Tibial artery (tissue), 4 donors: Measurements from ENCODE around the gene CD28.

Source experiments
- DNase-seq, 2 donors: peaks; one replicate each; pipeline ENCODE4 v3.0.0-alpha.2; 2019
- H3K27ac ChIP-seq, 2 donors: fragments of 200-600 bp; sonication (generic) in 1 of 2; 1 replicate in 1 of 2; 2 replicates in 1 of 2; pipeline ENCODE4 v1.5.1; 2018 to 2019; ENCODE audit warnings: mild to moderate bottlenecking in 1 of 2
- H3K27me3 ChIP-seq, 2 donors: fragments of 200-600 bp; sonication (generic) in 1 of 2; one replicate each; pipeline versions ENCODE4 v1.5.1 to v1.6.0; 2016 to 2019
- H3K36me3 ChIP-seq, 3 donors: fragments of 200-600 bp; sonication (generic) in 2 of 3; one replicate each; pipeline ENCODE4 v1.5.1; 2016 to 2019; ENCODE audit warnings: mild to moderate bottlenecking in 2 of 3
- H3K4me1 ChIP-seq, 4 donors: fragments of 200-600 bp; sonication (generic) in 2 of 4; 1 replicate in 3 of 4; 2 replicates in 1 of 4; pipeline ENCODE4 v1.5.1; 2016 to 2019
- H3K4me3 ChIP-seq, 2 donors: fragments of 200-600 bp; sonication (generic) in 1 of 2; 1 replicate in 1 of 2; 2 replicates in 1 of 2; pipeline ENCODE4 v1.5.1; 2018 to 2019; ENCODE audit warnings: mild to moderate bottlenecking in 2 of 2
- H3K9me3 ChIP-seq, 3 donors: fragments of 200-600 bp; sonication (generic) in 1 of 3; one replicate each; pipeline ENCODE4 v1.5.1; 2016 to 2019
- intact Hi-C: fragments of 100-400 bp; cut with DNase I; formaldehyde crosslinking; loops from one replicate; pipeline ENCODE4 v1.15.0; 2023; ENCODE audit warnings: low total_unique reads
- TF ChIP-seq, protein P1 (sequence below), 2 experiments: fragments of 200-600 bp in 1 of 2; fragments of 450-650 bp in 1 of 2; IDR thresholded peaks; one replicate each; pipeline ENCODE4 v1.5.1; 2017 to 2019; ENCODE audit warnings: antibody characterized with exemption in 2 of 2, mild to moderate bottlenecking in 1 of 2, moderate library complexity in 1 of 2

Gene CD28

DNA sequence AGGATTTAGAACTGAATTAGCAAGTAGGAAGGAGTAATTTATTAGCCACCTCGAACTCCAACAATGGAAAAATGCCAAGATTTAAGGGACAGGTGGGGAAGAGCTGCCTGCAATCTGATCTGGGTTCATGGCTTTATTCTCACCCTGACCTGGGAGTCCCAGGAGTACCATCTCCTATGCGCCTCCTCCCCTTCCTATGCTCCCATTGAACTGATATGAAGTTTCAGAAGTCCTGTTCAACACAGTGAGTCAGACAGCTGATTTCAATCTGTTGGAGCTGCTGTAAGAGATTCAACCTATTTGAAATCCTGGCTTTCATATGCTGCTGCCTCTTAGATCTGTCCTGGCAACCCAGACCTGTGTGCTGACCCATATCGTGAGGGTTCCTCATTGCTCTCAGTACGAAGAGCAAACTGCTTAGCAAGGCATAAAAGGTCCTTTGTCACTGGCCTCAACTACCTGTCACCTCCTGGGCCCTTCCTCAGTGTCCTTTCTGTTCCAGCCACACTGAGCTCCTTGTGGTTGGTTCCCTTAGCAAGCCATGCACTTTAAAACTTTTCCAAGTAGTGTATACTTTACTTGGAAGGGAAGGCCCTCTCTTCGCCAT is 15.9 kb upstream of the CD28 start:
- H3K9me3 ChIP-seq = no peaks in the 10 kb centered on the region
- no peaks in the 10 kb centered on the region for H3K27me3 ChIP-seq
- intact Hi-C loops = no loop called here
- DNase-seq = no peak
- TF ChIP-seq, protein P1, sequence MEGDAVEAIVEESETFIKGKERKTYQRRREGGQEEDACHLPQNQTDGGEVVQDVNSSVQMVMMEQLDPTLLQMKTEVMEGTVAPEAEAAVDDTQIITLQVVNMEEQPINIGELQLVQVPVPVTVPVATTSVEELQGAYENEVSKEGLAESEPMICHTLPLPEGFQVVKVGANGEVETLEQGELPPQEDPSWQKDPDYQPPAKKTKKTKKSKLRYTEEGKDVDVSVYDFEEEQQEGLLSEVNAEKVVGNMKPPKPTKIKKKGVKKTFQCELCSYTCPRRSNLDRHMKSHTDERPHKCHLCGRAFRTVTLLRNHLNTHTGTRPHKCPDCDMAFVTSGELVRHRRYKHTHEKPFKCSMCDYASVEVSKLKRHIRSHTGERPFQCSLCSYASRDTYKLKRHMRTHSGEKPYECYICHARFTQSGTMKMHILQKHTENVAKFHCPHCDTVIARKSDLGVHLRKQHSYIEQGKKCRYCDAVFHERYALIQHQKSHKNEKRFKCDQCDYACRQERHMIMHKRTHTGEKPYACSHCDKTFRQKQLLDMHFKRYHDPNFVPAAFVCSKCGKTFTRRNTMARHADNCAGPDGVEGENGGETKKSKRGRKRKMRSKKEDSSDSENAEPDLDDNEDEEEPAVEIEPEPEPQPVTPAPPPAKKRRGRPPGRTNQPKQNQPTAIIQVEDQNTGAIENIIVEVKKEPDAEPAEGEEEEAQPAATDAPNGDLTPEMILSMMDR (IDR thresholded peaks at IDR 0.05) = no peak
- no peak overlapping the region for H3K4me3 ChIP-seq
- peak overlapping the region in 1 of 2 donors; percentile 31 for H3K27ac ChIP-seq
- H3K4me1 ChIP-seq = peaks cover 0 to 40% (median 13%) of the 10 kb centered on the region in 4 donors
- H3K36me3 ChIP-seq = no peaks in the 10 kb centered on the region

DNA sequence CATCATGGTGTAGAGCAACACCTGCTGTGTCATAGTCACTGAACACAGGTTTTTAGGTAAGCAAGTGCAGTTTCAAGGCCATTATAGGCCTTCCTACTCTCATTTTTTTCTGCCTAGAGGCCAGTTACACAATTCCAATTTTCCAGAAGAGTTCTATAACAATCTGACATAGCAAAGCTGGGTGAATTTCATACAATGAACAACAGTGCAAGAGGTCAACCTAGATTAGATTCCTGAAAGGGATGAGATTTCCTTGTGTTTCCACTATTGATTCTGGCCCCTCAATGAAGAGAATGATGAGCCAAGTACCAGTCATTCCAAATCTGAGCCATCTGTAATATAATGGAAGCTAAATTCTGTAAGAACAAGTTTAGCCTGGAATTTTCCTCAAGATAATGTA is 15.3 kb upstream of the CD28 start:
- TF ChIP-seq, protein P1 (IDR thresholded peaks at IDR 0.05) = no peak
- peak overlapping the region in 1 of 2 donors; percentile 31 for H3K27ac ChIP-seq
- H3K9me3 ChIP-seq = no peaks in the 10 kb centered on the region
- no peak for DNase-seq
- H3K4me1 ChIP-seq = peaks cover 0 to 34% (median 9%) of the 10 kb centered on the region in 4 donors
- no peak overlapping the region for H3K4me3 ChIP-seq
- H3K27me3 ChIP-seq = no peaks in the 10 kb centered on the region
- no peaks in the 10 kb centered on the region for H3K36me3 ChIP-seq
- intact Hi-C loops = no loop called here

DNA sequence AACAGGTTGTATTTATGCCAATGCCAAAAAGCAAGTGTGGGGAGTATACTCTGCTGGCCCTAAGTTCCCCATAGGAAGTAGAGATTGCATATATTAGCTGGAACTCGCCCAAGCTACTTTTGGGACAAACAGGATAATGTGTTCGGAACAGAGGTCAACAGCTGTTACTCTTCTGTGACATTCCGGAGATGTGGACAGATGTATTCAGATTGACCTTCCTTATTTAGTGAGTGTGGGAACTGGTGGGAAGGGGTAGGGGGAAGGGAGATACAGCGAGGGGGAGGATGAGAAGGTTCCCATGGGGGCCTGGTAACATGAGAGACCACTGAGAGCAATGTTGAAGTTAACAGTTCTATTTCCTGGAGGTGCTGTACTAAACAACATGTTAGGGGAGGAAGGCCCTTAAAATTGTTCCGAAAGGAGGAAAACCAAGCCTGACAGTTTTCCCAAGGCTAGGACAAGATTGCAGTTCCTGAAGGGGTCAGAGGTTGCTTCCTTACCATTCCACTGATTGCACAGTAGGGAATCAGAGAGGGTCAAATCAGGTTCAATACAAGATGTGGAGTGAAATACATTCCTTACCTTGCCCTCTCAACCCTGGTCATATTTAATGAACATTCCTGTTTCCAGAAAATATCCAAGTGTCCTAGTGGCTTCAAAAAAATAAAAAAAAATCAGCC is 14.3 kb upstream of the CD28 start:
- TF ChIP-seq, protein P1 (IDR thresholded peaks at IDR 0.05) = no peak
- Histone ChIP-seq H3K4me1 (peaks cover 0 to 24% (median 5%) of the 10 kb centered on the region in 4 donors), H3K4me3 (no peak overlapping the region), H3K27ac (no peak overlapping the region), H3K27me3 (no peaks in the 10 kb centered on the region), H3K36me3 (no peaks in the 10 kb centered on the region), H3K9me3 (no peaks in the 10 kb centered on the region)
- no peak for DNase-seq
- intact Hi-C loops = no loop called here

DNA sequence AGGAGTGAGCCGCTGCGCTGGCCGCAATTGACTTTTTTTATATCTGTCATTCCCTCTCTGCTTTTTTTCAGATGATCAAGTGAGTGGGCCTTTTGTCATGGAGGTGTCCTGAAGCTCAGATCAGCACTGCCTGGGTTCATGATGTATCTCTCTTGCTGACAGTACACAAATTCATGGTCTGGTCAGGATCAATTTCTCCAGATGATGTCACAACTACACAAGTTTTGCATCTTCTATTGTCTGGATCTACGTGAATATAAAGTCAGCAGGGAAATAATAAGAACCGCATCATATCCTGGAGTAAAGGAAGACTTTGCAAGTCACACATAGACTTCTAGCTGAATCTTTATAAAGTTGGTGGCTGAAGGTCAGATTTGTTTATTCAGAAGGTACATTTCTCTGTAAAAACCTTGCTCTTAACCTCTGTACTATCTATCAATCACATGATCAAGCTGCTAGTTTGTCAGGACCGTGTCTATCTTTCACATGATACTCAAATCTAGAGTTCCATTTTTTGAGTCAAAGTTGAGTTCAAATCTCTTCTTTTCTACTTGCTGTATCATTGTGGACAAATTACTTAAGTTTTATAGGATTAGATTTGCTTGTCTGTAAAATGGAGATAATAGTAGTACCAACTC is 13.1 kb upstream of the CD28 start:
- intact Hi-C loops = no loop called here
- Histone ChIP-seq H3K4me3 (no peak overlapping the region), H3K27me3 (no peaks in the 10 kb centered on the region), H3K9me3 (no peaks in the 10 kb centered on the region), H3K4me1 (peaks cover 0 to 13% (median 3%) of the 10 kb centered on the region in 4 donors), H3K36me3 (no peaks in the 10 kb centered on the region), H3K27ac (no peak overlapping the region)
- TF ChIP-seq, protein P1 (IDR thresholded peaks at IDR 0.05) = no peak
- DNase-seq = no peak

DNA sequence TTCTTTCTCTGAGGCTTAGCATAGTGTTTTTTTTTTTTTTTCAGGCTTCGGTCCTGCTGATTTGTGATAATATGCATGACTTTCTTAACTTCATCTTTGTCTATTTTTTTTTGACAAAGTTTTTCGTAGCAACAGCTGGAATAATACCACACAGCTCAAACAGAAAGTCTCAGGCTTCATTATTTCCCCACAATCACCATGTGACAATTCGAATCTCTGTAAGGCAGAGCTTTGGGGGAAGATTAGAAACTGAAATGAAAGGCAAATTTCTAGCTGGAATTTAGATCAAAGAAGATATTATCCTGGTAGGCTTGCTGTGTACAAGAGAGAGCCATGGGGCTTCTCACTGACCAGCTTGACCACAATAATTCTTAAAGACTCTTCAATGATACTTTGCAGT is 12.2 kb upstream of the CD28 start:
- H3K27ac ChIP-seq = no peak overlapping the region
- no peak for DNase-seq
- no peaks in the 10 kb centered on the region for H3K36me3 ChIP-seq
- H3K4me3 ChIP-seq = no peak overlapping the region
- no peaks in the 10 kb centered on the region for H3K9me3 ChIP-seq
- intact Hi-C loops = no loop called here
- H3K27me3 ChIP-seq = no peaks in the 10 kb centered on the region
- TF ChIP-seq, protein P1 (IDR thresholded peaks at IDR 0.05) = no peak
- H3K4me1 ChIP-seq = peaks cover 0 to 5% (median 0%) of the 10 kb centered on the region in 4 donors
